ENCODE data around the gene LRP5.

- TF ChIP-seq CTCF (IDR thresholded peaks at IDR 0.05 in 2 of 3, conservative IDR thresholded peaks at IDR 0.05 in 1 of 3; ENCODE audit: borderline replicate concordance in 1 of 3, insufficient read depth in 1 of 3, low read depth in 2 of 3, low read length in 2 of 3), result no peak
- no peak for TF ChIP-seq EZH2 (IDR thresholded peaks at IDR 0.05)
- TF ChIP-seq RAD21 (IDR thresholded peaks at IDR 0.05; ENCODE audit: low read depth), result no peak
Observed at GRCh38 chr11:68446046-68446725, 133.8 kb downstream of the LRP5 start.

Data from HCT116 (cell line).